HFFc6 (cell line): ENCODE measurements around the gene DHPS. TPM values are rescaled to one million over a fixed set of nuclear protein-coding genes. Genes with fewer than 3 reads are reported as not detected.

ENCODE experiments used
- DNase-seq: peaks from one replicate; pipeline ENCODE4 v3.0.0-alpha.2; 2018
- H3K27ac Mint-ChIP-seq: 2 replicates; pipeline ENCODE4 v1.8.0; 2020; ENCODE audit warnings: mild to moderate bottlenecking, mixed read lengths
- H3K27me3 Mint-ChIP-seq: 2 replicates; pipeline ENCODE4 v1.8.0; 2021; ENCODE audit warnings: mild to moderate bottlenecking, moderate library complexity, mixed read lengths; ENCODE audit not compliant: insufficient read depth
- H3K36me3 Mint-ChIP-seq: 2 replicates; pipeline ENCODE4 v1.8.0; 2021; ENCODE audit warnings: low read depth, mixed read lengths
- H3K4me1 Mint-ChIP-seq: 2 replicates; pipeline ENCODE4 v1.8.0; 2020; ENCODE audit warnings: low read depth, mixed read lengths
- H3K4me3 Mint-ChIP-seq: 2 replicates; pipeline ENCODE4 v1.8.0; 2020; ENCODE audit warnings: mild to moderate bottlenecking, moderate library complexity, mixed read lengths
- H3K9me3 Mint-ChIP-seq: 2 replicates; pipeline ENCODE4 v1.8.0; 2020; ENCODE audit warnings: mild to moderate bottlenecking, mixed read lengths
- total RNA-seq, 6 experiments: library from RNA; stranded (reverse); fragmentation: NEBNext Ultra II Directional; extraction: Animal tissue kit (Norgen Biotek cat#: 25700); gene quantifications; 2 replicates in 1 of 6; 3 replicates in 5 of 6; pipeline ENCODE4 v1.2.3, GENCODE V29; 2021
- TF ChIP-seq, protein P1 (sequence below): fragments of 200-600 bp; sonication (generic); IDR thresholded peaks from 2 replicates; pipeline ENCODE4 v1.5.0; 2021; ENCODE audit warnings: antibody characterized with exemption, mild to moderate bottlenecking

DHPS gene
- total RNA-seq, 6 experiments from 2014 or later = 53.3 to 69.2 (median 59.6) TPM

DNA sequence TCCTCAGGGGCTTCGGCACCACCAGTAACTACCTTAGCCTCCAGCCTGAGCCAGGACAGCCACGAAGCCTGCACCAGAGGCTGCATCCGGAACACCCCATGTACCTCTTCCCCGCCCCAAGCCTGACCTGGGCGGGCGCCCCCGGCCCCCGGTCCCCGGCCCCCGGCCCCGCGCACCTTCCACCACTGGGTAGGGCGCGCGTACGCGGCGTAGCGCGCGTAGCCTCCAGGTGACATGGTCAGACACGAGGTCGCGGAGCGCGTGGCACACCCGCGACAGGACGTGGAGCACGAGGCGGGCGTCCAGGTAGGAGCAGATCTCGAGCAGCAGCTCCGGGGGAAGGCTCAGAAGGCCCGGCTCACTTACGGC lies 14.3 kb upstream of the DHPS start:
- Mint-ChIP-seq H3K27ac (peak overlapping the region; percentile 82), H3K36me3 (peaks cover 10% of the 10 kb centered on the region), H3K27me3 (no peaks in the 10 kb centered on the region; the same call in 1 of the 2 replicates), H3K4me3 (peak overlapping the region; percentile 89), H3K9me3 (no peaks in the 10 kb centered on the region), H3K4me1 (peaks cover 11% of the 10 kb centered on the region)
- TF ChIP-seq, protein P1, sequence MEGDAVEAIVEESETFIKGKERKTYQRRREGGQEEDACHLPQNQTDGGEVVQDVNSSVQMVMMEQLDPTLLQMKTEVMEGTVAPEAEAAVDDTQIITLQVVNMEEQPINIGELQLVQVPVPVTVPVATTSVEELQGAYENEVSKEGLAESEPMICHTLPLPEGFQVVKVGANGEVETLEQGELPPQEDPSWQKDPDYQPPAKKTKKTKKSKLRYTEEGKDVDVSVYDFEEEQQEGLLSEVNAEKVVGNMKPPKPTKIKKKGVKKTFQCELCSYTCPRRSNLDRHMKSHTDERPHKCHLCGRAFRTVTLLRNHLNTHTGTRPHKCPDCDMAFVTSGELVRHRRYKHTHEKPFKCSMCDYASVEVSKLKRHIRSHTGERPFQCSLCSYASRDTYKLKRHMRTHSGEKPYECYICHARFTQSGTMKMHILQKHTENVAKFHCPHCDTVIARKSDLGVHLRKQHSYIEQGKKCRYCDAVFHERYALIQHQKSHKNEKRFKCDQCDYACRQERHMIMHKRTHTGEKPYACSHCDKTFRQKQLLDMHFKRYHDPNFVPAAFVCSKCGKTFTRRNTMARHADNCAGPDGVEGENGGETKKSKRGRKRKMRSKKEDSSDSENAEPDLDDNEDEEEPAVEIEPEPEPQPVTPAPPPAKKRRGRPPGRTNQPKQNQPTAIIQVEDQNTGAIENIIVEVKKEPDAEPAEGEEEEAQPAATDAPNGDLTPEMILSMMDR = no peak
- no peak for DNase-seq

DNA sequence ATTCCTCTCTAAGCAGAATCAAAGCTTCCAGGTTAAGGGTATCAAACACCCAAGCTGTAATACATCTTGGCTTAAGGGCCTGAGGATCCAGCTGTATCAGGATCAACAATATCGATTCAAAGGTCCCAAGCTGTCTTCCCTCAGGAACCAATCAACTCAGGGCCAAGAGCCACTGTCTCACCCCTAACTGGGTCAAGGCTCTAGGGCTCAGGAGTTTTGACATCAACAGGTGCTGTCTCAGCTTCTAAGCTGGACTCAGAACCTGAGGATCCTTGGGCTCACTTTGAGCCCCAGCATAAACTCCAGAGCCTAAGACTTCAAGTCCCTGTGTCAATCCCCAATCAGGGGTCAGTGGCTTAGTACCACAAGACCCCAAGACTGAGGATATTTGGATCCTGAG lies 13.8 kb upstream of the DHPS start:
- peaks cover 10% of the 10 kb centered on the region for H3K36me3 Mint-ChIP-seq
- no peaks in the 10 kb centered on the region; the same call in 1 of the 2 replicates for H3K27me3 Mint-ChIP-seq
- no peaks in the 10 kb centered on the region for H3K9me3 Mint-ChIP-seq
- TF ChIP-seq, protein P1 = no peak
- H3K4me3 Mint-ChIP-seq = peak overlapping the region; percentile 89
- H3K4me1 Mint-ChIP-seq = peaks cover 11% of the 10 kb centered on the region
- H3K27ac Mint-ChIP-seq = peak overlapping the region; percentile 53; the same call in 1 of the 2 replicates
- DNase-seq = no peak

DNA sequence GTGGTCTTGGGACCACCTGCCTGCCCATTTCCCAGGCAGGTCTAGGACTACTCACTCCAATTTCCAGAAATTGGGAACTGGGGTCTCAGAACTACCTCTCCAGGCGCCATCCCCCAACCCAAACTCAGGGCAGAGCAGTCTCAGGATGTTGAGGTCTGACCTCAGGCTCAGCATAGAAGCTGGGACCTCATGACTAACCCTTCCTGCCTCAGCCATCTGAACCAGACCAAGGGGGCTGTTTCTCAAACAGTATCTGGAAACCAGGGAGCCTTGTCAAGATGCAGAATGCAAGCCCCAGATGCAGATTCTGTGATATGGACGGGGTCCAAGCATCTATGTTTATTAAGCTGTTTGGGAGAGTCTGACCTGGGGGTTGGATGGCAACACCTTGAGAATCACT lies 13.4 kb upstream of the DHPS start:
- H3K27me3 Mint-ChIP-seq = no peaks in the 10 kb centered on the region; the same call in 1 of the 2 replicates
- H3K4me3 Mint-ChIP-seq = no peak overlapping the region
- no peak overlapping the region for H3K27ac Mint-ChIP-seq
- TF ChIP-seq, protein P1 = no peak
- H3K36me3 Mint-ChIP-seq = peaks cover 10% of the 10 kb centered on the region
- H3K4me1 Mint-ChIP-seq = peaks cover 11% of the 10 kb centered on the region
- no peaks in the 10 kb centered on the region for H3K9me3 Mint-ChIP-seq
- no peak for DNase-seq

DNA sequence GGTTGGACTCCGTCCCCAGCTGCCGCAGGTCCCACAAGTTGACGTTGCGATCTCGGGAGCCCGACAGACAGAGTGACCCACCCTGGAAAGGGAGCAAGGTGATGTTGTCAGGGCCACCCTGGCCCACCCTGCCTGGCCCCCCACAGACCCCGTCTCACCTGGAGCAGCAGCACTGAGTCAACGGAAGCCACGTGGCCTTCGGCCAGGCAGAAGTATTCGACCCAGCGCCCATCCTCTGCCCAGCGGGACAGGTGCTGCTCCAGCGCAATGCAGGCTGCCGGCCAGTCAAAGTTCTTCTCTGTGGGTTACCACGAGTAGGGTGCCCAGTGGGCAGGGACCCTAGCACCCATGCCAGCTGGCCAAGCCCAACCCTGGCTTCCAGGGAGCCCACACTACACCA lies 13.0 kb upstream of the DHPS start:
- peaks cover 11% of the 10 kb centered on the region for H3K4me1 Mint-ChIP-seq
- H3K36me3 Mint-ChIP-seq = peaks cover 10% of the 10 kb centered on the region
- TF ChIP-seq, protein P1 = no peak
- no peaks in the 10 kb centered on the region for H3K9me3 Mint-ChIP-seq
- DNase-seq = no peak
- H3K27ac Mint-ChIP-seq = no peak overlapping the region
- H3K4me3 Mint-ChIP-seq = no peak overlapping the region
- H3K27me3 Mint-ChIP-seq = no peaks in the 10 kb centered on the region; the same call in 1 of the 2 replicates

DNA sequence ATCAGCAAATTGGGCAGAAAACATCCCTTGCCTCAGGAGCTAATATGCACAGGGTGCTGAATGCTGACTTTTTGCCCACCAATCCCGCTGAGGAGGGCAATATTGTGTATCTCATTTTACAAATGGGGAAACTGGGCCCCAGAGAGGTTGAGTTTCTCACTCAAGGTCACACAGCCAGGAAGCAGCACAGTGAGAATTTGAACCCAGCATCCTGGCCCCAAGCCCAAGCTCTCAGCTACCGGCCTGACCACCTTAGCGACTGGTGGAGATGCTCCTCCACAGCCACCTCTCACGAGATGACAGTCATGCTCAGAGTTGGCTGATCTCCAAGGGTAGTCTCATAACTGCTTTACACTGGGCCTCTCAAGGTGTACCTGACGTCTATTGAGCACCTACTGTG lies 11.3 kb upstream of the DHPS start:
- H3K36me3 Mint-ChIP-seq = peaks cover 6% of the 10 kb centered on the region

More for the DNA sequence above, 11.3 kb upstream of the DHPS start:
- no peak for DNase-seq
- H3K4me1 Mint-ChIP-seq = peaks cover 7% of the 10 kb centered on the region
- TF ChIP-seq, protein P1 = no peak
- H3K27ac Mint-ChIP-seq = no peak overlapping the region
- H3K9me3 Mint-ChIP-seq = no peaks in the 10 kb centered on the region
- no peak overlapping the region for H3K4me3 Mint-ChIP-seq
- H3K27me3 Mint-ChIP-seq = no peaks in the 10 kb centered on the region; the same call in 1 of the 2 replicates
